Panc1 (cell line): ENCODE measurements around the gene KDM7A. TPM values are rescaled to one million over a fixed set of nuclear protein-coding genes. Genes with fewer than 3 reads are reported as not detected.

Source experiments
- ATAC-seq: fragments of 200-7000 bp; cut with Tn5 transposase; 2 replicates; pipeline ENCODE4 v1.9.1; 2020; ENCODE audit warnings: mild to moderate bottlenecking, moderate library complexity
- BruUV-seq: library from RNA; stranded (reverse); fragments of 400-500 nt; replicated peaks from 2 replicates; lab custom pipeline; 2021; lab: Mats Ljungman, UMichigan
- CTCF ChIA-PET: fragments of 300-600 bp; sonication (Branson Sonifier 250); formaldehyde crosslinking; loops from one replicate; lab custom pipeline; 2022; ENCODE audit warnings: antibody characterized with exemption; lab: Charles Lee
- POLR2A ChIA-PET: fragments of 300-600 bp; sonication (Branson Sonifier 250); formaldehyde crosslinking; loops from one replicate; lab custom pipeline; 2022; ENCODE audit warnings: antibody characterized with exemption; lab: Charles Lee
- DNase-seq: peaks from one replicate; pipeline ENCODE4 v3.0.0-alpha.2; 2010; ENCODE audit warnings: low read depth, low spot score
- H3K27ac ChIP-seq: 2 replicates; pipeline ENCODE4 v1.5.1; 2011; ENCODE audit warnings: mild to moderate bottlenecking, low read length, inconsistent platforms
- H3K27me3 ChIP-seq: fragments of 200-500 bp; sonication (Bioruptor generic); 2 replicates; pipeline ENCODE4 v1.6.0; 2014; ENCODE audit warnings: low read length, inconsistent platforms; ENCODE audit not compliant: control insufficient read depth, insufficient read depth
- H3K36me3 ChIP-seq: fragments of 200-500 bp; sonication (Bioruptor generic); 2 replicates; pipeline ENCODE4 v1.5.1; 2014; ENCODE audit warnings: inconsistent platforms, mild to moderate bottlenecking, low read length, moderate library complexity; ENCODE audit not compliant: control insufficient read depth, insufficient read depth
- H3K4me1 ChIP-seq: 2 replicates; pipeline ENCODE4 v1.5.1; 2011; ENCODE audit warnings: inconsistent platforms, mild to moderate bottlenecking, low read length, moderate library complexity; ENCODE audit not compliant: control insufficient read depth, insufficient read depth
- H3K4me3 ChIP-seq, 2 experiments: 2 replicates each; pipeline ENCODE4 v1.5.1; 2011 to 2012; ENCODE audit warnings: low read depth in 2 of 2, low read length in 2 of 2, mild to moderate bottlenecking in 2 of 2, inconsistent platforms in 1 of 2, moderate library complexity in 1 of 2
- H3K9me3 ChIP-seq: fragments of 200-500 bp; sonication (Bioruptor generic); 2 replicates; pipeline ENCODE4 v1.5.1; 2014; ENCODE audit warnings: low read depth, mild to moderate bottlenecking, inconsistent platforms, low read length, moderate library complexity; ENCODE audit not compliant: control insufficient read depth, insufficient read depth
- CTCF ChIP-seq: fragments of 450-650 bp; IDR thresholded peaks from 2 replicates; pipeline ENCODE4 v1.5.1; 2017; ENCODE audit warnings: mild to moderate bottlenecking
- POLR2AphosphoS5 ChIP-seq: IDR thresholded peaks from 2 replicates; pipeline ENCODE4 v1.6.1; 2012; ENCODE audit warnings: mild to moderate bottlenecking, low read depth, low read length, moderate library complexity
- REST ChIP-seq, 2 experiments: IDR thresholded peaks; 2 replicates each; pipeline ENCODE4 v1.6.1; 2011 to 2012; ENCODE audit warnings: low read depth in 2 of 2, control low read depth in 1 of 2, low read length in 1 of 2, mild to moderate bottlenecking in 1 of 2, moderate library complexity in 1 of 2; ENCODE audit not compliant: insufficient read depth in 1 of 2
- SIN3A ChIP-seq: IDR thresholded peaks from 2 replicates; pipeline ENCODE4 v1.6.1; 2012; ENCODE audit warnings: low read depth, mild to moderate bottlenecking, low read length, moderate library complexity, borderline replicate concordance; ENCODE audit not compliant: insufficient read depth
- TCF7L2 ChIP-seq: IDR thresholded peaks from 2 replicates; pipeline ENCODE4 v1.6.1; 2011; ENCODE audit warnings: mild to moderate bottlenecking, low read depth, low read length, inconsistent platforms
- in situ Hi-C: cut with HindIII; loops from 2 replicates; pipeline ENCODE4 v1.10.0; 2016; ENCODE audit warnings: low sequenced_read_pairs, low pct_unique_long_range_greater_than_20kb
- intact Hi-C: fragments of 100-400 bp; cut with micrococcal nuclease; formaldehyde crosslinking; loops from one replicate; pipeline ENCODE4 v1.10.0; 2022; ENCODE audit not compliant: unreplicated experiment
- total RNA-seq: library from RNA; stranded (reverse); gene quantifications from one replicate; pipeline ENCODE4 v1.2.1, GENCODE V29; 2021; ENCODE audit not compliant: unreplicated experiment

KDM7A gene
- total RNA-seq, 1 experiment from 2014 or later = 3.6 TPM

GRCh38 chr7:140153666-140154161 is 23.1 kb downstream of the KDM7A start:
- in situ Hi-C loops = no loop called here
- ATAC-seq = no peak
- Histone ChIP-seq H3K4me3 (no peak overlapping the region), H3K4me1 (no peaks in the 10 kb centered on the region), H3K27ac (no peak overlapping the region), H3K27me3 (no peaks in the 10 kb centered on the region), H3K36me3 (no peaks in the 10 kb centered on the region), H3K9me3 (no peaks in the 10 kb centered on the region)
- ChIA-PET CTCF (no interaction called here), POLR2A (no interaction called here)
- DNase-seq = no peak
- intact Hi-C loops = no loop called here
- no peak for TF ChIP-seq TCF7L2
- no peak for TF ChIP-seq POLR2AphosphoS5
- TF ChIP-seq CTCF = no peak
- TF ChIP-seq REST (IDR thresholded peaks at IDR 0.05; ENCODE audit: insufficient read depth in 1 of 2, low read depth in 2 of 2, low read length in 1 of 2) = no peak
- TF ChIP-seq SIN3A = no peak
- BruUV-seq = no TSS peak

- Histone ChIP-seq H3K4me1 (no peaks in the 10 kb centered on the region), H3K36me3 (no peaks in the 10 kb centered on the region), H3K27ac (no peak overlapping the region), H3K27me3 (no peaks in the 10 kb centered on the region; the same call in 1 of the 2 replicates), H3K9me3 (no peaks in the 10 kb centered on the region), H3K4me3 (no peak overlapping the region)
- ATAC-seq (no peak), DNase-seq (no peak)
- in situ Hi-C loops (no loop called here), intact Hi-C loops (no loop called here)
- CTCF ChIA-PET = no interaction called here
- BruUV-seq = no TSS peak
- TF ChIP-seq CTCF (no peak), TCF7L2 (no peak), REST (IDR thresholded peaks at IDR 0.05; ENCODE audit: insufficient read depth in 1 of 2, low read depth in 2 of 2, low read length in 1 of 2) (no peak), SIN3A (no peak), POLR2AphosphoS5 (no peak)
- POLR2A ChIA-PET = no interaction called here
Observed at GRCh38 chr7:140146574-140146973, 30.2 kb downstream of the KDM7A start.
